Neutrophil (primary cell): ENCODE results near the gene SNX30.
A peak's percentile ranks its signal among the peaks of the same experiment; 100 is the strongest.

Source experiments
- H3K27ac ChIP-seq: fragments of 200-600 bp; sonication (generic); 2 replicates; pipeline ENCODE4 v1.5.1; 2016; ENCODE audit warnings: mild to moderate bottlenecking, moderate library complexity
- H3K27me3 ChIP-seq: fragments of 200-600 bp; sonication (generic); 2 replicates; pipeline ENCODE4 v1.6.0; 2016; ENCODE audit warnings: mild to moderate bottlenecking
- H3K36me3 ChIP-seq: fragments of 200-600 bp; sonication (generic); 2 replicates; pipeline ENCODE4 v1.5.1; 2017
- H3K4me1 ChIP-seq, 2 experiments: fragments of 200-600 bp in 1 of 2; sonication (generic) in 1 of 2; 1 replicate in 1 of 2; 2 replicates in 1 of 2; pipeline versions ENCODE4 v1.5.1 to v1.6.1; 2013 to 2016; ENCODE audit warnings: low read depth in 1 of 2, low read length in 1 of 2, mild to moderate bottlenecking in 1 of 2, moderate library complexity in 1 of 2; ENCODE audit not compliant: control insufficient read depth in 1 of 2, insufficient read depth in 1 of 2
- H3K4me3 ChIP-seq, 2 experiments: fragments of 200-600 bp in 1 of 2; sonication (generic) in 1 of 2; 1 replicate in 1 of 2; 2 replicates in 1 of 2; pipeline ENCODE4 v1.5.1; 2013 to 2016; ENCODE audit warnings: low read depth in 1 of 2, low read length in 1 of 2, mild to moderate bottlenecking in 1 of 2, moderate library complexity in 1 of 2
- H3K9me3 ChIP-seq: fragments of 200-600 bp; sonication (generic); 2 replicates; pipeline ENCODE4 v1.5.1; 2016
- CTCF ChIP-seq: fragments of 200-600 bp; sonication (generic); IDR thresholded peaks from 2 replicates; pipeline ENCODE4 v1.5.1; 2016; ENCODE audit warnings: antibody characterized with exemption

SNX30 gene

GRCh38 chr9:112784020-112784785 is 33.6 kb downstream of the SNX30 start:
- Histone ChIP-seq H3K27me3 (no peaks in the 10 kb centered on the region), H3K4me1 (peaks cover 18 to 19% of the 10 kb centered on the region in 2 experiments), H3K36me3 (no peaks in the 10 kb centered on the region), H3K9me3 (no peaks in the 10 kb centered on the region), H3K4me3 (no peak overlapping the region), H3K27ac (no peak overlapping the region)
- TF ChIP-seq CTCF = no peak

GRCh38 chr9:112785986-112786385 is 35.4 kb downstream of the SNX30 start:
- H3K27me3 ChIP-seq = no peaks in the 10 kb centered on the region

GRCh38 chr9:112786829-112787520 is 36.4 kb downstream of the SNX30 start:
- no peaks in the 10 kb centered on the region for H3K36me3 ChIP-seq
- H3K27me3 ChIP-seq = no peaks in the 10 kb centered on the region
- H3K4me1 ChIP-seq = peaks cover 18 to 19% of the 10 kb centered on the region in 2 experiments
- H3K27ac ChIP-seq = peak overlapping the region; percentile 72
- no peaks in the 10 kb centered on the region for H3K9me3 ChIP-seq
- H3K4me3 ChIP-seq = no peak overlapping the region
- no peak for TF ChIP-seq CTCF

More at GRCh38 chr9:112785986-112786385, 35.4 kb downstream of the SNX30 start:
- H3K4me3 ChIP-seq = no peak overlapping the region
- peak overlapping the region; percentile 72 for H3K27ac ChIP-seq
- H3K9me3 ChIP-seq = no peaks in the 10 kb centered on the region
- H3K4me1 ChIP-seq = peaks cover 18 to 19% of the 10 kb centered on the region in 2 experiments
- H3K36me3 ChIP-seq = no peaks in the 10 kb centered on the region
- TF ChIP-seq CTCF = no peak

- Histone ChIP-seq H3K27ac (peak overlapping the region; percentile 72), H3K36me3 (no peaks in the 10 kb centered on the region), H3K9me3 (no peaks in the 10 kb centered on the region), H3K4me1 (peaks cover 18 to 19% of the 10 kb centered on the region in 2 experiments), H3K27me3 (no peaks in the 10 kb centered on the region), H3K4me3 (no peak overlapping the region)
- no peak for TF ChIP-seq CTCF
Measured at GRCh38 chr9:112787978-112788377, 37.4 kb downstream of the SNX30 start.

- TF ChIP-seq CTCF = no peak
- H3K27me3 ChIP-seq = no peaks in the 10 kb centered on the region
- no peaks in the 10 kb centered on the region for H3K9me3 ChIP-seq
- no peaks in the 10 kb centered on the region for H3K36me3 ChIP-seq
- H3K27ac ChIP-seq = no peak overlapping the region
- H3K4me1 ChIP-seq = peaks cover 18 to 19% of the 10 kb centered on the region in 2 experiments
- no peak overlapping the region for H3K4me3 ChIP-seq
Measured at GRCh38 chr9:112789473-112789872, 38.9 kb downstream of the SNX30 start.
